IgD-negative memory B cell (primary cell): ENCODE measurements around the gene SSX2B. TPM values are rescaled to one million over a fixed set of nuclear protein-coding genes. Genes with fewer than 3 reads are reported as not detected.
"Not testable (repeated sequence)": the region's sequence is repeated elsewhere in the genome, so short reads cannot be mapped to it uniquely, and the experiment has no call there.

Experiments
- H3K27ac Mint-ChIP-seq, 3 donors: one replicate each; pipeline ENCODE4 v1.8.0; 2020 to 2022; ENCODE audit warnings: mild to moderate bottlenecking in 3 of 3, mixed read lengths in 3 of 3, moderate library complexity in 1 of 3
- H3K27me3 Mint-ChIP-seq: one replicate; pipeline ENCODE4 v1.8.0; 2021; ENCODE audit warnings: mixed read lengths
- H3K36me3 Mint-ChIP-seq: one replicate; pipeline ENCODE4 v1.8.0; 2020; ENCODE audit warnings: mild to moderate bottlenecking, mixed read lengths
- H3K4me1 Mint-ChIP-seq, 3 donors: one replicate each; pipeline ENCODE4 v1.8.0; 2020 to 2022; ENCODE audit warnings: mixed read lengths in 3 of 3, mild to moderate bottlenecking in 1 of 3
- H3K4me3 Mint-ChIP-seq, 4 donors: one replicate each; pipeline ENCODE4 v1.8.0; 2020 to 2022; ENCODE audit warnings: mild to moderate bottlenecking in 4 of 4, mixed read lengths in 4 of 4, moderate library complexity in 3 of 4
- H3K9me3 Mint-ChIP-seq, 3 donors: one replicate each; pipeline ENCODE4 v1.8.0; 2020 to 2021; ENCODE audit warnings: mixed read lengths in 3 of 3, mild to moderate bottlenecking in 1 of 3
- polyA plus RNA-seq: library from polyadenylated mRNA; unstranded; fragments of 300-500 nt; fragmentation: Illumina TruSeq; gene quantifications from one replicate; pipeline ENCODE4 v1.2.3, GENCODE V29; 2021

SSX2B gene
- not detected for polyA plus RNA-seq

GRCh38 chrX:52750952-52751351 lies at the start of gene SSX2B:
TSS of gene SSX2B (plus strand) at chrX:52751252. CDS start at chrX:52752681, 1,429 bp downstream.
- H3K4me1 Mint-ChIP-seq, H3K9me3 Mint-ChIP-seq, H3K27me3 Mint-ChIP-seq: not testable (repeated sequence)

GRCh38 chrX:52707078-52707477 lies 44.0 kb upstream of the SSX2B start, which contains the start of gene SSX2:
TSS of gene SSX2 (minus strand) at chrX:52707178. CDS start at chrX:52705749, 1,429 bp downstream.
- not testable (repeated sequence) for H3K27me3 Mint-ChIP-seq, H3K36me3 Mint-ChIP-seq, H3K4me3 Mint-ChIP-seq, H3K27ac Mint-ChIP-seq, H3K4me1 Mint-ChIP-seq, H3K9me3 Mint-ChIP-seq

More at GRCh38 chrX:52750952-52751351, at the start of gene SSX2B:
- not testable (repeated sequence) for H3K36me3 Mint-ChIP-seq, H3K27ac Mint-ChIP-seq, H3K4me3 Mint-ChIP-seq

GRCh38 chrX:52765983-52766382 lies 14.9 kb downstream of the SSX2B start:
- not testable (repeated sequence) for H3K36me3 Mint-ChIP-seq

GRCh38 chrX:52773504-52773903 lies 22.5 kb downstream of the SSX2B start:
- not testable (repeated sequence) for H3K27ac Mint-ChIP-seq, H3K4me3 Mint-ChIP-seq, H3K9me3 Mint-ChIP-seq, H3K4me1 Mint-ChIP-seq, H3K27me3 Mint-ChIP-seq, H3K36me3 Mint-ChIP-seq

More at GRCh38 chrX:52765983-52766382, 14.9 kb downstream of the SSX2B start:
- not testable (repeated sequence) for H3K27ac Mint-ChIP-seq, H3K27me3 Mint-ChIP-seq, H3K4me1 Mint-ChIP-seq, H3K4me3 Mint-ChIP-seq, H3K9me3 Mint-ChIP-seq

- H3K36me3 Mint-ChIP-seq, H3K27ac Mint-ChIP-seq, H3K9me3 Mint-ChIP-seq, H3K4me1 Mint-ChIP-seq, H3K27me3 Mint-ChIP-seq, H3K4me3 Mint-ChIP-seq: not testable (repeated sequence)
Observed at GRCh38 chrX:52797327-52797726, 46.3 kb downstream of the SSX2B start, which contains the start of gene SPANXN5. TSS of gene SPANXN5 (minus strand) at chrX:52797427. CDS start at chrX:52797348, 79 bp downstream.

GRCh38 chrX:52804876-52805275 lies 53.8 kb downstream of the SSX2B start:
- not testable (repeated sequence) for H3K27me3 Mint-ChIP-seq, H3K27ac Mint-ChIP-seq, H3K4me3 Mint-ChIP-seq, H3K4me1 Mint-ChIP-seq, H3K36me3 Mint-ChIP-seq, H3K9me3 Mint-ChIP-seq

Other genes starting within 250 kb of the SSX2B start
- not detected for gene XAGE1B, start 234.2 kb upstream of the SSX2B start, polyA plus RNA-seq
- gene SSX7, start 96.4 kb upstream of the SSX2B start, polyA plus RNA-seq, result not detected
- gene SSX2, start 44.1 kb upstream of the SSX2B start, polyA plus RNA-seq, result not detected
- gene SPANXN5, start 46.2 kb downstream of the SSX2B start, polyA plus RNA-seq, result not detected
- gene XAGE5, start 60.0 kb downstream of the SSX2B start, polyA plus RNA-seq, result not detected
- gene XAGE3, start 116.8 kb downstream of the SSX2B start, polyA plus RNA-seq, result not detected
- 7.4 TPM for gene FAM156B, start 146.1 kb downstream of the SSX2B start, polyA plus RNA-seq
- 3.8 TPM for gene FAM156A, start 207.3 kb downstream of the SSX2B start, polyA plus RNA-seq